Colonic mucosa (tissue), 4 donors: ENCODE measurements around the gene SKIC2. TPM values are rescaled to one million over a fixed set of nuclear protein-coding genes. Genes with fewer than 3 reads are reported as not detected.
A peak's percentile ranks its signal among the peaks of the same experiment; 100 is the strongest.

Experiments
- DNase-seq: peaks from one replicate; pipeline ENCODE4 v3.0.0-alpha.2; 2020
- H3K27ac ChIP-seq: fragments of 200-600 bp; one replicate; pipeline ENCODE4 v1.8.0; 2021
- H3K27me3 ChIP-seq: fragments of 200-600 bp; one replicate; pipeline ENCODE4 v1.8.0; 2021
- H3K36me3 ChIP-seq: fragments of 200-600 bp; one replicate; pipeline ENCODE4 v1.8.0; 2021
- H3K4me1 ChIP-seq: fragments of 200-600 bp; one replicate; pipeline ENCODE4 v1.8.0; 2021; ENCODE audit warnings: mild to moderate bottlenecking
- H3K4me3 ChIP-seq: fragments of 200-600 bp; one replicate; pipeline ENCODE4 v1.8.0; 2021
- H3K9ac ChIP-seq, 2 donors: one replicate each; pipeline ENCODE4 v1.7.0; 2013; ENCODE audit warnings: control low read depth in 2 of 2, low read depth in 2 of 2, low read length in 2 of 2
- H3K9me3 ChIP-seq: fragments of 200-600 bp; one replicate; pipeline ENCODE4 v1.8.0; 2021
- intact Hi-C: fragments of 100-400 bp; cut with DNase I; formaldehyde crosslinking; loops from one replicate; pipeline ENCODE4 v1.14.1; 2022
- total RNA-seq, 2 donors: library from RNA; stranded (reverse); fragmentation: NEBNext Ultra II Directional in 1 of 2; extraction: Animal tissue kit (Norgen Biotek cat#: 25700) in 1 of 2; gene quantifications; one replicate each; pipeline ENCODE4 v1.2.1, GENCODE V29; 2021
- TF ChIP-seq, protein P1 (sequence below): fragments of 200-600 bp; IDR thresholded peaks from one replicate; pipeline ENCODE4 v1.8.0; 2022; ENCODE audit warnings: antibody characterized with exemption, mild to moderate bottlenecking
- donor health status: healthy.
- donor health status: DM: no; HTN: no; CAD: no.
- donor health status: DM: no; HTN: no; CAD: no.

Gene SKIC2
- total RNA-seq, 2 donors from 2014 or later, result 52.5 to 81.1 TPM

GRCh38 chr6:31935823-31936222 is 23.2 kb upstream of the SKIC2 start:
- DNase-seq, result no peak

GRCh38 chr6:31940256-31940664 is 18.7 kb upstream of the SKIC2 start:
- Histone ChIP-seq H3K9me3 (no peaks in the 10 kb centered on the region), H3K9ac (no peak overlapping the region), H3K27me3 (no peaks in the 10 kb centered on the region), H3K4me3 (no peak overlapping the region), H3K27ac (no peak overlapping the region), H3K36me3 (no peaks in the 10 kb centered on the region), H3K4me1 (peaks cover 7% of the 10 kb centered on the region)
- TF ChIP-seq, protein P1, sequence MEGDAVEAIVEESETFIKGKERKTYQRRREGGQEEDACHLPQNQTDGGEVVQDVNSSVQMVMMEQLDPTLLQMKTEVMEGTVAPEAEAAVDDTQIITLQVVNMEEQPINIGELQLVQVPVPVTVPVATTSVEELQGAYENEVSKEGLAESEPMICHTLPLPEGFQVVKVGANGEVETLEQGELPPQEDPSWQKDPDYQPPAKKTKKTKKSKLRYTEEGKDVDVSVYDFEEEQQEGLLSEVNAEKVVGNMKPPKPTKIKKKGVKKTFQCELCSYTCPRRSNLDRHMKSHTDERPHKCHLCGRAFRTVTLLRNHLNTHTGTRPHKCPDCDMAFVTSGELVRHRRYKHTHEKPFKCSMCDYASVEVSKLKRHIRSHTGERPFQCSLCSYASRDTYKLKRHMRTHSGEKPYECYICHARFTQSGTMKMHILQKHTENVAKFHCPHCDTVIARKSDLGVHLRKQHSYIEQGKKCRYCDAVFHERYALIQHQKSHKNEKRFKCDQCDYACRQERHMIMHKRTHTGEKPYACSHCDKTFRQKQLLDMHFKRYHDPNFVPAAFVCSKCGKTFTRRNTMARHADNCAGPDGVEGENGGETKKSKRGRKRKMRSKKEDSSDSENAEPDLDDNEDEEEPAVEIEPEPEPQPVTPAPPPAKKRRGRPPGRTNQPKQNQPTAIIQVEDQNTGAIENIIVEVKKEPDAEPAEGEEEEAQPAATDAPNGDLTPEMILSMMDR, result no peak
- DNase-seq, result no peak
- intact Hi-C loops, result no loop called here

More at GRCh38 chr6:31935823-31936222, 23.2 kb upstream of the SKIC2 start:
- Histone ChIP-seq H3K4me1 (no peaks in the 10 kb centered on the region), H3K27me3 (no peaks in the 10 kb centered on the region), H3K36me3 (no peaks in the 10 kb centered on the region), H3K4me3 (no peak overlapping the region), H3K9me3 (no peaks in the 10 kb centered on the region), H3K27ac (no peak overlapping the region), H3K9ac (no peak overlapping the region)
- TF ChIP-seq, protein P1, result no peak
- intact Hi-C loops, result no loop called here

- no peak overlapping the region for H3K27ac ChIP-seq
- intact Hi-C loops, result no loop called here
- DNase-seq, result no peak
- no peak overlapping the region for H3K4me3 ChIP-seq
- H3K9me3 ChIP-seq, result no peaks in the 10 kb centered on the region
- TF ChIP-seq, protein P1, result no peak
- peaks cover 7% of the 10 kb centered on the region for H3K4me1 ChIP-seq
- no peaks in the 10 kb centered on the region for H3K36me3 ChIP-seq
- H3K27me3 ChIP-seq, result no peaks in the 10 kb centered on the region
- no peak overlapping the region for H3K9ac ChIP-seq
These were observed 15.2 kb upstream of the SKIC2 start for GRCh38 chr6:31943742-31944141.

DNA sequence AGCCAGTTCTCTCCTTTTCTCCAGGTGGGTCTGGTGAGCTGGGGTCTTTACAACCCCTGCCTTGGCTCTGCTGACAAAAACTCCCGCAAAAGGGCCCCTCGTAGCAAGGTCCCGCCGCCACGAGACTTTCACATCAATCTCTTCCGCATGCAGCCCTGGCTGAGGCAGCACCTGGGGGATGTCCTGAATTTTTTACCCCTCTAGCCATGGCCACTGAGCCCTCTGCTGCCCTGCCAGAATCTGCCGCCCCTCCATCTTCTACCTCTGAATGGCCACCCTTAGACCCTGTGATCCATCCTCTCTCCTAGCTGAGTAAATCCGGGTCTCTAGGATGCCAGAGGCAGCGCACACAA is 13.8 kb upstream of the SKIC2 start:
- H3K27ac ChIP-seq, result peak overlapping the region; percentile 90
- H3K36me3 ChIP-seq, result no peaks in the 10 kb centered on the region
- DNase-seq, result no peak
- TF ChIP-seq, protein P1, result no peak
- intact Hi-C loops, result no loop called here
- H3K4me1 ChIP-seq, result peaks cover 7% of the 10 kb centered on the region
- peak overlapping the region in 1 of 2 donors; percentile 64 for H3K9ac ChIP-seq
- no peaks in the 10 kb centered on the region for H3K9me3 ChIP-seq
- no peaks in the 10 kb centered on the region for H3K27me3 ChIP-seq
- no peak overlapping the region for H3K4me3 ChIP-seq

DNA sequence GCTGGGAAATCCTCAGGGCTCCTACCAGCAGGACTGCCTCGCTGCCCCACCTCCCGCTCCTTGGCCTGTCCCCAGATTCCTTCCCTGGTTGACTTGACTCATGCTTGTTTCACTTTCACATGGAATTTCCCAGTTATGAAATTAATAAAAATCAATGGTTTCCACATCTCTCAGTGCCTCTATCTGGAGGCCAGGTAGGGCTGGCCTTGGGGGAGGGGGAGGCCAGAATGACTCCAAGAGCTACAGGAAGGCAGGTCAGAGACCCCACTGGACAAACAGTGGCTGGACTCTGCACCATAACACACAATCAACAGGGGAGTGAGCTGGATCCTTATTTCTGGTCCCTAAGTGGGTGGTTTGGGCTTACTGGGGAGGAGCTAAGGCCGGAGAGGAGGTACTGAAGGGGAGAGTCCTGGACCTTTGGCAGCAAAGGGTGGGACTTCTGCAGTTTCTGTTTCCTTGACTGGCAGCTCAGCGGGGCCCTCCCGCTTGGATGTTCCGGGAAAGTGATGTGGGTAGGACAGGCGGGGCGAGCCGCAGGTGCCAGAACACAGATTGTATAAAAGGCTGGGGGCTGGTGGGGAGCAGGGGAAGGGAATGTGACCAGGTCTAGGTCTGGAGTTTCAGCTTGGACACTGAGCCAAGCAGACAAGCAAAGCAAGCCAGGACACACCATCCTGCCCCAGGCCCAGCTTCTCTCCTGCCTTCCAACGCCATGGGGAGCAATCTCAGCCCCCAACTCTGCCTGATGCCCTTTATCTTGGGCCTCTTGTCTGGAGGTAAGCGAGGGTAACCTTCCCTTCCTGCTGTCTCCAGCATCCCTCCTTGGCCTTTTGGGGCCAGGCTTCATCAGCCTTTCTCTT is 13.2 kb upstream of the SKIC2 start, which contains the start of gene CFB:
Gene CFB (plus strand): TSS at position 589 of the 863 bp plus-strand sequence. CDS start 127 bp downstream, at position 716.
- Histone ChIP-seq H3K27ac (peak within 1 kb of the TSS; percentile 90), H3K4me3 (peak within 1 kb of the TSS; percentile 23), H3K9ac (peak within 1 kb of the TSS; percentile 64 to 65), H3K27me3 (no peaks in the 10 kb centered on the region), H3K4me1 (peaks cover 7% of the 10 kb centered on the region), H3K9me3 (no peaks in the 10 kb centered on the region), H3K36me3 (no peaks in the 10 kb centered on the region)
- intact Hi-C loops, result no loop called here
- peak; percentile 89 for DNase-seq
- TF ChIP-seq, protein P1, result no peak
